ENCODE results near the gene WDR89.
"Not testable (repeated sequence)": the region's sequence is repeated elsewhere in the genome, so short reads cannot be mapped to it uniquely, and the experiment has no call there.

Gene WDR89

GRCh38 chr14:63603749-63604277 lies 37.9 kb downstream of the WDR89 start:
- Histone ChIP-seq H3K9me3 (ENCODE audit: control insufficient read depth in 1 of 2, low read length in 2 of 2) (no peaks in the 10 kb centered on the region), H3K27ac (ENCODE audit: low read depth, low read length) (no peak overlapping the region), H3K36me3 (ENCODE audit: control insufficient read depth in 1 of 2, insufficient read depth in 2 of 2, low read length in 2 of 2) (peaks cover 8 to 9% of the 10 kb centered on the region in 2 donors), H3K9ac (ENCODE audit: low read depth in 1 of 2, low read length in 2 of 2) (no peak overlapping the region), H3K4me3 (ENCODE audit: low read depth in 1 of 2, low read length in 2 of 2) (no peak overlapping the region), H3K27me3 (ENCODE audit: control insufficient read depth in 1 of 2, insufficient read depth in 2 of 2, low read length in 2 of 2) (no peaks in the 10 kb centered on the region), H3K4me1 (ENCODE audit: control insufficient read depth in 1 of 2, insufficient read depth in 2 of 2, low read length in 2 of 2) (no peaks in the 10 kb centered on the region)

- Histone ChIP-seq H3K4me1 (ENCODE audit: control insufficient read depth in 1 of 2, insufficient read depth in 2 of 2, low read length in 2 of 2) (no peaks in the 10 kb centered on the region), H3K9me3 (ENCODE audit: control insufficient read depth in 1 of 2, low read length in 2 of 2) (peaks cover 11 to 12% of the 10 kb centered on the region in 2 donors), H3K4me3 (ENCODE audit: low read depth in 1 of 2, low read length in 2 of 2) (no peak overlapping the region), H3K27ac (ENCODE audit: low read depth, low read length) (no peak overlapping the region), H3K27me3 (ENCODE audit: control insufficient read depth in 1 of 2, insufficient read depth in 2 of 2, low read length in 2 of 2) (no peaks in the 10 kb centered on the region), H3K36me3 (ENCODE audit: control insufficient read depth in 1 of 2, insufficient read depth in 2 of 2, low read length in 2 of 2) (peaks cover 12 to 14% of the 10 kb centered on the region in 2 donors), H3K9ac (ENCODE audit: low read depth in 1 of 2, low read length in 2 of 2) (no peak overlapping the region)
Observed at GRCh38 chr14:63598807-63599206, 42.9 kb downstream of the WDR89 start.

GRCh38 chr14:63596998-63597658 lies 44.5 kb downstream of the WDR89 start:
- Histone ChIP-seq H3K27me3 (ENCODE audit: control insufficient read depth in 1 of 2, insufficient read depth in 2 of 2, low read length in 2 of 2) (no peaks in the 10 kb centered on the region), H3K4me3 (ENCODE audit: low read depth in 1 of 2, low read length in 2 of 2) (no peak overlapping the region), H3K9ac (ENCODE audit: low read depth in 1 of 2, low read length in 2 of 2) (no peak overlapping the region), H3K9me3 (ENCODE audit: control insufficient read depth in 1 of 2, low read length in 2 of 2) (peaks cover 13 to 15% of the 10 kb centered on the region in 2 donors), H3K27ac (ENCODE audit: low read depth, low read length) (no peak overlapping the region), H3K36me3 (ENCODE audit: control insufficient read depth in 1 of 2, insufficient read depth in 2 of 2, low read length in 2 of 2) (peaks cover 12 to 14% of the 10 kb centered on the region in 2 donors), H3K4me1 (ENCODE audit: control insufficient read depth in 1 of 2, insufficient read depth in 2 of 2, low read length in 2 of 2) (no peaks in the 10 kb centered on the region)

- Histone ChIP-seq H3K9ac (ENCODE audit: low read depth in 1 of 2, low read length in 2 of 2) (no peak overlapping the region), H3K27ac (ENCODE audit: low read depth, low read length) (no peak overlapping the region), H3K36me3 (ENCODE audit: control insufficient read depth in 1 of 2, insufficient read depth in 2 of 2, low read length in 2 of 2) (peaks cover 12 to 14% of the 10 kb centered on the region in 2 donors), H3K9me3 (ENCODE audit: control insufficient read depth in 1 of 2, low read length in 2 of 2) (peaks cover 13 to 15% of the 10 kb centered on the region in 2 donors), H3K4me1 (ENCODE audit: control insufficient read depth in 1 of 2, insufficient read depth in 2 of 2, low read length in 2 of 2) (no peaks in the 10 kb centered on the region), H3K27me3 (ENCODE audit: control insufficient read depth in 1 of 2, insufficient read depth in 2 of 2, low read length in 2 of 2) (no peaks in the 10 kb centered on the region), H3K4me3 (ENCODE audit: low read depth in 1 of 2, low read length in 2 of 2) (no peak overlapping the region)
Observed at GRCh38 chr14:63594455-63595372, 47.0 kb downstream of the WDR89 start.

- not testable (repeated sequence) for H3K4me3 ChIP-seq (ENCODE audit: low read depth in 1 of 2, low read length in 2 of 2); H3K27me3 ChIP-seq (ENCODE audit: control insufficient read depth in 1 of 2, insufficient read depth in 2 of 2, low read length in 2 of 2); H3K27ac ChIP-seq (ENCODE audit: low read depth, low read length); H3K4me1 ChIP-seq (ENCODE audit: control insufficient read depth in 1 of 2, insufficient read depth in 2 of 2, low read length in 2 of 2); H3K36me3 ChIP-seq (ENCODE audit: control insufficient read depth in 1 of 2, insufficient read depth in 2 of 2, low read length in 2 of 2); H3K9ac ChIP-seq (ENCODE audit: low read depth in 1 of 2, low read length in 2 of 2); H3K9me3 ChIP-seq (ENCODE audit: control insufficient read depth in 1 of 2, low read length in 2 of 2)
Observed at GRCh38 chr14:63583046-63583445, 58.6 kb downstream of the WDR89 start.

- Histone ChIP-seq H3K4me1 (ENCODE audit: control insufficient read depth in 1 of 2, insufficient read depth in 2 of 2, low read length in 2 of 2) (no peaks in the 10 kb centered on the region), H3K9ac (ENCODE audit: low read depth in 1 of 2, low read length in 2 of 2) (no peak overlapping the region), H3K27me3 (ENCODE audit: control insufficient read depth in 1 of 2, insufficient read depth in 2 of 2, low read length in 2 of 2) (no peaks in the 10 kb centered on the region), H3K27ac (ENCODE audit: low read depth, low read length) (no peak overlapping the region), H3K9me3 (ENCODE audit: control insufficient read depth in 1 of 2, low read length in 2 of 2) (no peaks in the 10 kb centered on the region), H3K4me3 (ENCODE audit: low read depth in 1 of 2, low read length in 2 of 2) (no peak overlapping the region), H3K36me3 (ENCODE audit: control insufficient read depth in 1 of 2, insufficient read depth in 2 of 2, low read length in 2 of 2) (no peaks in the 10 kb centered on the region)
Observed at GRCh38 chr14:63581491-63581890, 60.2 kb downstream of the WDR89 start.

- Histone ChIP-seq H3K36me3 (ENCODE audit: control insufficient read depth in 1 of 2, insufficient read depth in 2 of 2, low read length in 2 of 2) (no peaks in the 10 kb centered on the region), H3K9ac (ENCODE audit: low read depth in 1 of 2, low read length in 2 of 2) (no peak overlapping the region)
Observed at GRCh38 chr14:63578300-63578699, 63.4 kb downstream of the WDR89 start.

GRCh38 chr14:63573581-63573980 lies 68.1 kb downstream of the WDR89 start:
- Histone ChIP-seq H3K27ac (ENCODE audit: low read depth, low read length) (no peak overlapping the region), H3K4me3 (ENCODE audit: low read depth in 1 of 2, low read length in 2 of 2) (no peak overlapping the region), H3K27me3 (ENCODE audit: control insufficient read depth in 1 of 2, insufficient read depth in 2 of 2, low read length in 2 of 2) (no peaks in the 10 kb centered on the region)

More at GRCh38 chr14:63578300-63578699, 63.4 kb downstream of the WDR89 start:
- no peaks in the 10 kb centered on the region for H3K9me3 ChIP-seq (ENCODE audit: control insufficient read depth in 1 of 2, low read length in 2 of 2)
- H3K27ac ChIP-seq (ENCODE audit: low read depth, low read length): no peak overlapping the region
- no peaks in the 10 kb centered on the region for H3K4me1 ChIP-seq (ENCODE audit: control insufficient read depth in 1 of 2, insufficient read depth in 2 of 2, low read length in 2 of 2)
- H3K4me3 ChIP-seq (ENCODE audit: low read depth in 1 of 2, low read length in 2 of 2): no peak overlapping the region
- no peaks in the 10 kb centered on the region for H3K27me3 ChIP-seq (ENCODE audit: control insufficient read depth in 1 of 2, insufficient read depth in 2 of 2, low read length in 2 of 2)

GRCh38 chr14:63565448-63565847 lies 76.2 kb downstream of the WDR89 start:
- no peak overlapping the region for H3K9ac ChIP-seq (ENCODE audit: low read depth in 1 of 2, low read length in 2 of 2)
- H3K27ac ChIP-seq (ENCODE audit: low read depth, low read length): no peak overlapping the region
- H3K4me3 ChIP-seq (ENCODE audit: low read depth in 1 of 2, low read length in 2 of 2): no peak overlapping the region
- no peaks in the 10 kb centered on the region for H3K36me3 ChIP-seq (ENCODE audit: control insufficient read depth in 1 of 2, insufficient read depth in 2 of 2, low read length in 2 of 2)
- no peaks in the 10 kb centered on the region for H3K4me1 ChIP-seq (ENCODE audit: control insufficient read depth in 1 of 2, insufficient read depth in 2 of 2, low read length in 2 of 2)
- no peaks in the 10 kb centered on the region for H3K27me3 ChIP-seq (ENCODE audit: control insufficient read depth in 1 of 2, insufficient read depth in 2 of 2, low read length in 2 of 2)
- no peaks in the 10 kb centered on the region for H3K9me3 ChIP-seq (ENCODE audit: control insufficient read depth in 1 of 2, low read length in 2 of 2)

More at GRCh38 chr14:63573581-63573980, 68.1 kb downstream of the WDR89 start:
- Histone ChIP-seq H3K4me1 (ENCODE audit: control insufficient read depth in 1 of 2, insufficient read depth in 2 of 2, low read length in 2 of 2) (no peaks in the 10 kb centered on the region), H3K9me3 (ENCODE audit: control insufficient read depth in 1 of 2, low read length in 2 of 2) (no peaks in the 10 kb centered on the region), H3K36me3 (ENCODE audit: control insufficient read depth in 1 of 2, insufficient read depth in 2 of 2, low read length in 2 of 2) (no peaks in the 10 kb centered on the region), H3K9ac (ENCODE audit: low read depth in 1 of 2, low read length in 2 of 2) (no peak overlapping the region)

- Histone ChIP-seq H3K27me3 (ENCODE audit: control insufficient read depth in 1 of 2, insufficient read depth in 2 of 2, low read length in 2 of 2) (no peaks in the 10 kb centered on the region), H3K9ac (ENCODE audit: low read depth in 1 of 2, low read length in 2 of 2) (no peak overlapping the region), H3K4me3 (ENCODE audit: low read depth in 1 of 2, low read length in 2 of 2) (no peak overlapping the region), H3K9me3 (ENCODE audit: control insufficient read depth in 1 of 2, low read length in 2 of 2) (no peaks in the 10 kb centered on the region), H3K27ac (ENCODE audit: low read depth, low read length) (no peak overlapping the region), H3K36me3 (ENCODE audit: control insufficient read depth in 1 of 2, insufficient read depth in 2 of 2, low read length in 2 of 2) (no peaks in the 10 kb centered on the region), H3K4me1 (ENCODE audit: control insufficient read depth in 1 of 2, insufficient read depth in 2 of 2, low read length in 2 of 2) (no peaks in the 10 kb centered on the region)
Observed at GRCh38 chr14:63564318-63564717, 77.4 kb downstream of the WDR89 start.
